HCT116 (cell line): Measurements from ENCODE around the gene MRFAP1. TPM values are rescaled to one million over a fixed set of nuclear protein-coding genes. Genes with fewer than 3 reads are reported as not detected.

Experiments used
- CEBPB ChIP-seq: IDR thresholded peaks from 2 replicates; pipeline ENCODE4 v1.6.1; 2012; ENCODE audit warnings: low read depth
- EGR1 ChIP-seq: IDR thresholded peaks from 2 replicates; pipeline ENCODE4 v1.6.1; 2012; ENCODE audit warnings: low read depth
- RAD21 ChIP-seq: IDR thresholded peaks from 2 replicates; pipeline ENCODE4 v1.6.1; 2012; ENCODE audit warnings: low read depth, mild to moderate bottlenecking
- SP1 ChIP-seq: IDR thresholded peaks from 2 replicates; pipeline ENCODE4 v1.6.1; 2012; ENCODE audit warnings: low read depth
- YY1 ChIP-seq: IDR thresholded peaks from 2 replicates; pipeline ENCODE4 v1.6.1; 2011; ENCODE audit warnings: low read length, low read depth, moderate library complexity, mild to moderate bottlenecking; ENCODE audit not compliant: insufficient replicate concordance; ENCODE audit errors: extremely low read depth
- ZBTB33 ChIP-seq: IDR thresholded peaks from 2 replicates; pipeline ENCODE4 v1.6.1; 2011; ENCODE audit warnings: mild to moderate bottlenecking, low read length, moderate library complexity; ENCODE audit not compliant: insufficient replicate concordance; ENCODE audit errors: extremely low read depth
- total RNA-seq: library from RNA; stranded (reverse); gene quantifications from one replicate; pipeline ENCODE4 v1.2.1, GENCODE V29; 2021; ENCODE audit not compliant: unreplicated experiment
- TF ChIP-seq, protein P1 (sequence below): IDR thresholded peaks from 2 replicates; pipeline ENCODE4 v1.6.1; 2012; ENCODE audit warnings: low read depth

MRFAP1 gene
- total RNA-seq, 1 experiment from 2014 or later = 313 TPM

DNA sequence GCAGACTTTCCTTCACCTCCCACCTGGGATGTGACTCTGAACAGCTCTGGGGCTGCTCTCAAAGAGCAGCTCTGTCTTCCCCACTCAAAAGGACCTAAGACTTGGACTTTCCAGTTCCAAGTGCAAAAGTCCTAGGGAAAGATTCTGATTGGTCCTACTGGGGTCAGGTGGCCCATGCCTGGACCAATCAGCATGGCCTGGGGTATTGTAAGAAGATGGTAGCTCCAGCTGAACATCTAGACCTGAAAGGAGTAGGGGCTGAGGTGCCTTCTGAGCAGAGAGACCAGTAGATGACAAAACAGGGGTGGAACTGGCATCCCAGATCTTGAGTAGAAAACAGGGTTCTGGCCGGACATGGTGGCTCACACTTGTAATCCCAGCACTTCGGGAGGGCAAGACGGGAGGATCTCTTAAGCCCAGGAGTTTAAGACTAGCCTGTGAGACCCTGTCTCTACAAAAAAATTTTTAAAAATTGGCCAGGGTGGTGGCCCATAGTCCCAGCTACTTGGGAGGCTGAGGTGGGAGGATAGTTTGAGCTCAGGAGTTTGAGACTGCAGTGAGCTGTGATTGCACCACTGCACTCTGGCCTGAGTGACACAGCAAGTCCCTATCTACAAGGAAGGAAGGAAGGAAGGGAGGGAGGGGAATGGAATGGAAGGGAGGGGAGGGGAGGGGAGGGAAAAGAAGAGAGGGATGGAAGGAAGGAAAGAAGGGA, 27.4 kb upstream of the MRFAP1 start (continued):
- TF ChIP-seq, protein P1, sequence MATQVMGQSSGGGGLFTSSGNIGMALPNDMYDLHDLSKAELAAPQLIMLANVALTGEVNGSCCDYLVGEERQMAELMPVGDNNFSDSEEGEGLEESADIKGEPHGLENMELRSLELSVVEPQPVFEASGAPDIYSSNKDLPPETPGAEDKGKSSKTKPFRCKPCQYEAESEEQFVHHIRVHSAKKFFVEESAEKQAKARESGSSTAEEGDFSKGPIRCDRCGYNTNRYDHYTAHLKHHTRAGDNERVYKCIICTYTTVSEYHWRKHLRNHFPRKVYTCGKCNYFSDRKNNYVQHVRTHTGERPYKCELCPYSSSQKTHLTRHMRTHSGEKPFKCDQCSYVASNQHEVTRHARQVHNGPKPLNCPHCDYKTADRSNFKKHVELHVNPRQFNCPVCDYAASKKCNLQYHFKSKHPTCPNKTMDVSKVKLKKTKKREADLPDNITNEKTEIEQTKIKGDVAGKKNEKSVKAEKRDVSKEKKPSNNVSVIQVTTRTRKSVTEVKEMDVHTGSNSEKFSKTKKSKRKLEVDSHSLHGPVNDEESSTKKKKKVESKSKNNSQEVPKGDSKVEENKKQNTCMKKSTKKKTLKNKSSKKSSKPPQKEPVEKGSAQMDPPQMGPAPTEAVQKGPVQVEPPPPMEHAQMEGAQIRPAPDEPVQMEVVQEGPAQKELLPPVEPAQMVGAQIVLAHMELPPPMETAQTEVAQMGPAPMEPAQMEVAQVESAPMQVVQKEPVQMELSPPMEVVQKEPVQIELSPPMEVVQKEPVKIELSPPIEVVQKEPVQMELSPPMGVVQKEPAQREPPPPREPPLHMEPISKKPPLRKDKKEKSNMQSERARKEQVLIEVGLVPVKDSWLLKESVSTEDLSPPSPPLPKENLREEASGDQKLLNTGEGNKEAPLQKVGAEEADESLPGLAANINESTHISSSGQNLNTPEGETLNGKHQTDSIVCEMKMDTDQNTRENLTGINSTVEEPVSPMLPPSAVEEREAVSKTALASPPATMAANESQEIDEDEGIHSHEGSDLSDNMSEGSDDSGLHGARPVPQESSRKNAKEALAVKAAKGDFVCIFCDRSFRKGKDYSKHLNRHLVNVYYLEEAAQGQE = no peak
- TF ChIP-seq EGR1 = no peak
- no peak for TF ChIP-seq SP1
- TF ChIP-seq CEBPB = no peak
- TF ChIP-seq YY1 = no peak
- TF ChIP-seq RAD21 = no peak
- no peak for TF ChIP-seq ZBTB33
